Heart left ventricle (tissue), 16 donors: ENCODE measurements around the gene MYH4. TPM values are rescaled to one million over a fixed set of nuclear protein-coding genes. Genes with fewer than 3 reads are reported as not detected.
A peak's percentile ranks its signal among the peaks of the same experiment; 100 is the strongest.

Experiments used
- ATAC-seq, 4 donors: fragments of 200-7000 bp; cut with Tn5 transposase; one replicate each; pipeline ENCODE4 v1.9.1; 2020 to 2022; ENCODE audit warnings: moderate library complexity in 4 of 4, mild to moderate bottlenecking in 3 of 4, moderate number of reproducible peaks in 1 of 4
- DNase-seq, 5 donors: peaks; one replicate each; pipeline ENCODE4 v3.0.0-alpha.2; 2020
- H3K27ac ChIP-seq, 12 donors: fragments of 200-600 bp; sonication (generic) in 4 of 12; one replicate each; pipeline versions ENCODE4 v1.5.0 to v1.8.0; 2016 to 2022; ENCODE audit warnings: mild to moderate bottlenecking in 2 of 12
- H3K27me3 ChIP-seq, 9 donors: fragments of 200-600 bp; sonication (generic) in 2 of 9; one replicate each; pipeline versions ENCODE4 v1.5.1 to v1.8.0; 2016 to 2022; ENCODE audit warnings: mild to moderate bottlenecking in 3 of 9
- H3K36me3 ChIP-seq, 9 donors: fragments of 200-600 bp; sonication (generic) in 2 of 9; one replicate each; pipeline versions ENCODE4 v1.5.0 to v1.8.0; 2018 to 2022; ENCODE audit warnings: mild to moderate bottlenecking in 2 of 9
- H3K4me1 ChIP-seq, 12 donors: fragments of 200-600 bp; sonication (generic) in 4 of 12; one replicate each; pipeline versions ENCODE4 v1.5.0 to v1.8.0; 2016 to 2022; ENCODE audit warnings: mild to moderate bottlenecking in 3 of 12
- H3K4me3 ChIP-seq, 12 donors: fragments of 200-600 bp; sonication (generic) in 4 of 12; one replicate each; pipeline versions ENCODE4 v1.5.0 to v1.8.0; 2017 to 2022; ENCODE audit warnings: mild to moderate bottlenecking in 9 of 12, moderate library complexity in 4 of 12
- H3K9me3 ChIP-seq, 12 donors: fragments of 200-600 bp; sonication (generic) in 4 of 12; one replicate each; pipeline versions ENCODE4 v1.5.0 to v1.8.0; 2016 to 2022; ENCODE audit warnings: mild to moderate bottlenecking in 1 of 12
- POLR2A ChIP-seq, 2 donors: fragments of 450-650 bp; IDR thresholded peaks; one replicate each; pipeline ENCODE4 v1.6.1; 2017; ENCODE audit warnings: antibody characterized with exemption in 2 of 2, mild to moderate bottlenecking in 2 of 2, moderate library complexity in 2 of 2
- WGBS, 4 donors: extraction: QIAGEN DNeasy Blood & Tissue Kit in 2 of 4; methylation state at CpG; one replicate each; pipeline versions ENCODE4 v1.1.5 to v1.1.7; 2013 to 2018; 5-methylcytosine and 5-hydroxymethylcytosine counted together
- intact Hi-C, 10 donors: fragments of 100-400 bp; cut with DNase I; formaldehyde crosslinking; loops; one replicate each; pipeline versions ENCODE4 v1.11.1 to v1.14.2; 2022
- polyA plus RNA-seq, 2 donors: library from polyadenylated mRNA; stranded (reverse); fragments of 200-250 nt; gene quantifications; one replicate each; pipeline ENCODE4 v1.2.3, GENCODE V29; 2013
- total RNA-seq, 9 donors: library from RNA; depleted of rRNA in 2 of 9; stranded (reverse); fragments of >200 nt in 2 of 9; fragmentation: NEBNext Ultra II Directional in 3 of 9; extraction: Animal tissue kit (Norgen Biotek cat#: 25700) in 3 of 9; gene quantifications; one replicate each; pipeline versions ENCODE4 v1.1.0 to v1.2.4, GENCODE V29; 2016 to 2023
- TF ChIP-seq, protein P1 (sequence below), 12 donors: fragments of 200-600 bp; sonication (generic) in 4 of 12; IDR thresholded peaks; one replicate each; pipeline versions ENCODE4 v1.5.0 to v1.8.0; 2018 to 2022; ENCODE audit warnings: antibody characterized with exemption in 12 of 12, mild to moderate bottlenecking in 5 of 12
- donor health status: ischemic (EF 13 %, LVEDD 7.1; RV severe dilation, severe dysfunction).
- donor health status: healthy with polysubstance abuse.
- donor health status: DM: no; HTN: yes; CAD: no.
- donor health status: DM: no; HTN: no; CAD: no.
- donor health status: ischemic (EF 25% LVEDD 6.9; RV normal size, moderate dysfunction).
- donor health status: ischemic (EF 25% LVEDD 5.7; RV mildly dilated, moderate dysfunction).
- donor health status: healthy.
- donor health status: DM: yes; HTN: yes; CAD: no.
- donor health status: ischemic (EF 35%, LVEDD 5.7; RV mildly dilated, moderate dysfunction).
- donor health status: nonischemic (EF 11% LVEDD 7.7; RV severe dilation, severe dysfunction).
- donor health status: DM: yes; HTN: yes; CAD: no.
- donor health status: PGD.
- donor health status: ischemic (EF 29% LVEDD 5.4; RV normal size, mild dysfunction).
- donor health status: nonischemic (EF 23%, LVEDD 6.1; RV moderate dilation, normal function).

MYH4 gene
- total and polyA plus RNA-seq, 11 donors, result not detected

DNA sequence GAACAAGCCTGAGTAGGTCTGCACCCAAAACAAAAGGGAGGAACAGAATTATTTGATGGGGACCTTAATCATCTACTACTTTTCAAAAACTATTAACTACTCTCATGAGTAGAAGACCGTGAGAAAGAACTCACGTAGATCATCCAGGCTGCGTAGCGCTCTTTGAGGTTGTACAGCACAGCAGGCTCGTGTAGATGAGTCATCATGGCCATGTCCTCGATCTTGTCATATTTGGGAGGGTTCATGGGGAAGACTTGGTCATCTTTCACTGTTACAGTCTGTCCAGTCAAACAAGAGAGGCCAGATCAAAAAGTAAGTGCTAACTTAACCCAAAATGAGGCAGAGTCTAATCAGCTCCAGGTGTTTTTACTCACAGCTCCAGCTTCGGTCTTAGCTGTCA lies 46.7 kb upstream of the MYH4 start:
- no peak for DNase-seq

DNA sequence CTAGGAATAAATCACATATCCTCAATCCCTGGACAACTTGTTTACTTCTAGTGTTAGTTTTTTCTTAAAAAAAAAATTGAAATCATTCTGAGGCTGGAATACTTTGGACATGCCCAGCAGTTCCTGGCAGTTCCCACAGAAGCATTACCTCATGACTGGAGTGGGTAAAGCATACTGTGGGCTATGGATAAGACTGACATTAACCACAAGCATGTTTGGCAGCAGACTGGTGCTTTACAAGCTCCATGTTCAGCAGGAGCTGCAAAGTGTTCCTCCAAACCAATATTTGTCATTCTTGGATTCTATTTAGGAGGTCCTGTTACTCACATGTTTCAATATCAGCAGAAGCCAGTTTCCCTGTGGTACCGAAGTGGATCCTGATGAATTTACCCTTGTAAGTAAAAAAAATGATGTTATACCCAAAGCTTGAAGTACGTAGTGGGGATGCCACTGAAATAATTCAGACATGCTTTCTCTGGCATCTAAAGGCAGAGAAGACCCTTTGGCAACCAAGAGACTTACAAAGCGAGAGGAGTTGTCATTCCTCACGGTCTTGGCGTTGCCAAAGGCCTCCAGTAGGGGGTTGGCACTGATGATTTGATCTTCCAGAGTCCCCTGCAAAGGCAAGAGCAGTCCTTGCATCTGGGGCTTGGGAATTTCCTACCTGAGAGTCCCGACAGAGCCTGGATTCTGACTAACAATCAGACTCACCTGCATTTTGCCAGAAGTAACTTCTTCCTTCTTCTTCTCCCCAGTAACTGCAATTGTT lies 44.1 kb upstream of the MYH4 start:
- no peak overlapping the region for H3K4me3 ChIP-seq
- intact Hi-C loops, result loop anchor here in 1 of 10 donors (10.0 kb wide), 1 partner anchor 49 kb away; the partner anchor contains the start of gene MYH4
- no peaks in the 10 kb centered on the region for H3K27me3 ChIP-seq
- no peak overlapping the region for H3K27ac ChIP-seq
- no peaks in the 10 kb centered on the region for H3K9me3 ChIP-seq
- no peaks in the 10 kb centered on the region for H3K36me3 ChIP-seq
- TF ChIP-seq, protein P1, sequence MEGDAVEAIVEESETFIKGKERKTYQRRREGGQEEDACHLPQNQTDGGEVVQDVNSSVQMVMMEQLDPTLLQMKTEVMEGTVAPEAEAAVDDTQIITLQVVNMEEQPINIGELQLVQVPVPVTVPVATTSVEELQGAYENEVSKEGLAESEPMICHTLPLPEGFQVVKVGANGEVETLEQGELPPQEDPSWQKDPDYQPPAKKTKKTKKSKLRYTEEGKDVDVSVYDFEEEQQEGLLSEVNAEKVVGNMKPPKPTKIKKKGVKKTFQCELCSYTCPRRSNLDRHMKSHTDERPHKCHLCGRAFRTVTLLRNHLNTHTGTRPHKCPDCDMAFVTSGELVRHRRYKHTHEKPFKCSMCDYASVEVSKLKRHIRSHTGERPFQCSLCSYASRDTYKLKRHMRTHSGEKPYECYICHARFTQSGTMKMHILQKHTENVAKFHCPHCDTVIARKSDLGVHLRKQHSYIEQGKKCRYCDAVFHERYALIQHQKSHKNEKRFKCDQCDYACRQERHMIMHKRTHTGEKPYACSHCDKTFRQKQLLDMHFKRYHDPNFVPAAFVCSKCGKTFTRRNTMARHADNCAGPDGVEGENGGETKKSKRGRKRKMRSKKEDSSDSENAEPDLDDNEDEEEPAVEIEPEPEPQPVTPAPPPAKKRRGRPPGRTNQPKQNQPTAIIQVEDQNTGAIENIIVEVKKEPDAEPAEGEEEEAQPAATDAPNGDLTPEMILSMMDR (IDR thresholded peaks at IDR 0.05), result no peak
- no peak for TF ChIP-seq POLR2A (IDR thresholded peaks at IDR 0.05)
- peak in 3 of 4 donors; percentile 36 to 73 (median 70) for ATAC-seq
- 43 to 64% (median 53%) methylated on average over 6 of the region's 6 CpGs for WGBS, 4 donors
- DNase-seq, result peak in 1 of 5 donors; percentile 6
- no peaks in the 10 kb centered on the region for H3K4me1 ChIP-seq

More for the DNA sequence above, 46.7 kb upstream of the MYH4 start:
- no peaks in the 10 kb centered on the region for H3K36me3 ChIP-seq
- H3K27ac ChIP-seq, result no peak overlapping the region
- no peaks in the 10 kb centered on the region for H3K4me1 ChIP-seq
- 79 to 88% (median 86%) methylated on average over 7 of the region's 7 CpGs for WGBS, 4 donors
- no peak overlapping the region for H3K4me3 ChIP-seq
- TF ChIP-seq POLR2A (IDR thresholded peaks at IDR 0.05), result no peak
- TF ChIP-seq, protein P1 (IDR thresholded peaks at IDR 0.05), result no peak
- H3K27me3 ChIP-seq, result no peaks in the 10 kb centered on the region
- H3K9me3 ChIP-seq, result no peaks in the 10 kb centered on the region
- ATAC-seq, result no peak
- intact Hi-C loops, result loop anchor here in 1 of 10 donors (10.0 kb wide), 1 partner anchor 51 kb away; the partner anchor contains the start of gene MYH4

DNA sequence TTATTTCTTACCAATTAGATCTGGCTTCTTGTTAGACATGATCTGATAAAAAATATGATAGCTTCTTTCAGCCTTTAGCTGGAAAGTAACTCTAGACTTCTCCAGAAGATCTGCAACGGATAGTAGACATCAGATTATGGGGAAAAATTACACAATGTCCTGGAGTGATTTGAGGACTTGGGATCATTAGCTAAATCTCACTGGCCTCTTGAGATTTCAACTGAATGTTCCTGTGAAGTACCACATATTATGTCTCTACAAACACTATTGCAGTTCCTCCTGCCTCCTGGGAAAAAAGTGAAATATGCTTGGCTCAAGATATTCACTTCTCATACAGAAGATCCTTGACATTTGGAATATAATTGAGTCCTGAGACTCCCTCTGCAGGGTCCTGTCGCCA lies 43.5 kb upstream of the MYH4 start:
- Histone ChIP-seq H3K4me1 (no peaks in the 10 kb centered on the region), H3K27me3 (no peaks in the 10 kb centered on the region), H3K36me3 (no peaks in the 10 kb centered on the region), H3K9me3 (no peaks in the 10 kb centered on the region), H3K27ac (no peak overlapping the region), H3K4me3 (no peak overlapping the region)
- WGBS, 4 donors, result 55 to 66% (median 61%) methylated on average over 2 of the region's 2 CpGs
- intact Hi-C loops, result loop anchor here in 1 of 10 donors (10.0 kb wide), 1 partner anchor 48 kb away; the partner anchor contains the start of gene MYH4
- DNase-seq (no peak), ATAC-seq (peak in 1 of 4 donors; percentile 15)
- TF ChIP-seq, protein P1 (IDR thresholded peaks at IDR 0.05), result no peak
- TF ChIP-seq POLR2A (IDR thresholded peaks at IDR 0.05), result no peak

DNA sequence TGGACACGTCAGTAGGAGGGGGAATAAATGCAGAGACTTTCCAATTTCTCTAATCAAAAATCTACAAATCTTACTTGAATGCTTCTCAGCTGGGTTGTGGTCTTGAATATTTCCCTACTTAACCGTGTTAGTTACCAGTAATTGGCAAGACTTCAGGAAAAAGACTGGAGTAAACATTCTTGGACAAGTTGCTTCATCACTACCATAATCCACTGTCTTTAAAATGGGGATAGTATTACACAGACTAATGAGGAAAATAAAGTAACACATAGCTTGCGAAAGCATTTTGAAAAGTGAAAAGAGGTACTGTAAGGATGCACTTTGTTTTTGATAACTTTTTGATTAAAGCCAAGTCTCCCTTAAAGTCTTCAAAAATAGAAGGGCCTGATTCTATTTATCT lies 30.6 kb upstream of the MYH4 start:
- no peak for TF ChIP-seq POLR2A (IDR thresholded peaks at IDR 0.05)
- TF ChIP-seq, protein P1 (IDR thresholded peaks at IDR 0.05), result no peak
- Histone ChIP-seq H3K4me1 (no peaks in the 10 kb centered on the region), H3K9me3 (no peaks in the 10 kb centered on the region), H3K27ac (no peak overlapping the region), H3K27me3 (no peaks in the 10 kb centered on the region), H3K36me3 (no peaks in the 10 kb centered on the region), H3K4me3 (no peak overlapping the region)
- ATAC-seq (no peak), DNase-seq (no peak)
- 76 to 83% (median 81%) methylated on average over 3 of the region's 3 CpGs for whole genome bisulfite sequencing, 4 donors
- intact Hi-C loops, result loop anchor here in 1 of 10 donors (10.0 kb wide), 1 partner anchor 65 kb away; no protein-coding TSS in a partner anchor
